ENCODE measurements around the gene DPM1.
A peak's percentile ranks its signal among the peaks of the same experiment; 100 is the strongest.
"Not testable (repeated sequence)": the region's sequence is repeated elsewhere in the genome, so short reads cannot be mapped to it uniquely, and the experiment has no call there.

The DPM1 gene

GRCh38 chr20:50978533-50978932 lies 20.2 kb upstream of the DPM1 start:
- DNase-seq = not testable (repeated sequence)

GRCh38 chr20:50977066-50978021 lies 19.0 kb upstream of the DPM1 start:
- DNase-seq = no peak

- DNase-seq = no peak
Measured at GRCh38 chr20:50975701-50976330, 17.5 kb upstream of the DPM1 start.

- no peak for DNase-seq
Measured at GRCh38 chr20:50969912-50970311, 11.6 kb upstream of the DPM1 start.

GRCh38 chr20:50969435-50969834 lies 11.1 kb upstream of the DPM1 start:
- DNase-seq = no peak

- DNase-seq = no peak
Measured at GRCh38 chr20:50968289-50968688, 10.0 kb upstream of the DPM1 start.

GRCh38 chr20:50967586-50967985 lies 9.3 kb upstream of the DPM1 start:
- no peak for DNase-seq

- DNase-seq = no peak
Measured at GRCh38 chr20:50959543-50960126, 1.3 kb upstream of the DPM1 start.

- peak; percentile 88 for DNase-seq
Measured at GRCh38 chr20:50958615-50959542, 547 bp upstream of the DPM1 start, which contains the start of gene MOCS3. MOCS3 (plus strand) TSS chr20:50958818; CDS start chr20:50958843, 25 bp downstream.

GRCh38 chr20:50957276-50957675 lies 1.1 kb downstream of the DPM1 start:
- DNase-seq = no peak

GRCh38 chr20:50953821-50954220 lies 4.5 kb downstream of the DPM1 start:
- DNase-seq = no peak

- DNase-seq = no peak
Measured at GRCh38 chr20:50953196-50953595, 5.1 kb downstream of the DPM1 start.

GRCh38 chr20:50948132-50948785 lies 10.1 kb downstream of the DPM1 start:
- no peak for DNase-seq

- no peak for DNase-seq
Measured at GRCh38 chr20:50943069-50943468, 15.3 kb downstream of the DPM1 start.

GRCh38 chr20:50933589-50933988 lies 24.7 kb downstream of the DPM1 start:
- no peak for DNase-seq

- DNase-seq = no peak
Measured at GRCh38 chr20:50932691-50933280, 25.5 kb downstream of the DPM1 start.

GRCh38 chr20:50932016-50932485 lies 26.3 kb downstream of the DPM1 start:
- no peak for DNase-seq

GRCh38 chr20:50931306-50932015 lies 26.9 kb downstream of the DPM1 start, which contains the start of gene ADNP:
ADNP (minus strand) TSS chr20:50931437; CDS start chr20:50903996, 27,441 bp downstream.
- DNase-seq = peak; percentile 93

- DNase-seq = no peak
Measured at GRCh38 chr20:50930976-50931305, 27.4 kb downstream of the DPM1 start.

- no peak for DNase-seq
Measured at GRCh38 chr20:50930139-50930975, 28.0 kb downstream of the DPM1 start.
